LoVo (cell line): ENCODE results near the gene FOXC1.

Source experiments
- DNase-seq: peaks from one replicate; pipeline ENCODE4 v3.0.0-alpha.2; 2016; ENCODE audit warnings: low spot score

The FOXC1 gene

GRCh38 chr6:1643830-1644445, 34.2 kb downstream of the FOXC1 start:
- no peak for DNase-seq

- DNase-seq: no peak
Observed at GRCh38 chr6:1644516-1645060, 34.9 kb downstream of the FOXC1 start.

- no peak for DNase-seq
Observed at GRCh38 chr6:1645466-1646185, 35.9 kb downstream of the FOXC1 start.

- DNase-seq: no peak
Observed at GRCh38 chr6:1651362-1651761, 41.6 kb downstream of the FOXC1 start.

GRCh38 chr6:1652842-1653241, 43.1 kb downstream of the FOXC1 start:
- DNase-seq: no peak

- DNase-seq: no peak
Observed at GRCh38 chr6:1654054-1654453, 44.3 kb downstream of the FOXC1 start.

- DNase-seq: no peak
Observed at GRCh38 chr6:1657116-1657770, 47.5 kb downstream of the FOXC1 start.

- DNase-seq: no peak
Observed at GRCh38 chr6:1657771-1658165, 48.1 kb downstream of the FOXC1 start.

- DNase-seq: no peak
Observed at GRCh38 chr6:1658212-1659005, 48.7 kb downstream of the FOXC1 start.

GRCh38 chr6:1659816-1660215, 50.1 kb downstream of the FOXC1 start:
- no peak for DNase-seq

- no peak for DNase-seq
Observed at GRCh38 chr6:1662534-1662933, 52.8 kb downstream of the FOXC1 start.
